ENCODE results near the gene AQP5. TPM values are rescaled to one million over a fixed set of nuclear protein-coding genes. Genes with fewer than 3 reads are reported as not detected.
A peak's percentile ranks its signal among the peaks of the same experiment; 100 is the strongest.

The AQP5 gene
- total and polyA plus RNA-seq, 2 of the 8 experiments (the other 6 are each of a cell fraction or from before 2014, with no cell fraction given) = 2.5 to 3.2 TPM

DNA sequence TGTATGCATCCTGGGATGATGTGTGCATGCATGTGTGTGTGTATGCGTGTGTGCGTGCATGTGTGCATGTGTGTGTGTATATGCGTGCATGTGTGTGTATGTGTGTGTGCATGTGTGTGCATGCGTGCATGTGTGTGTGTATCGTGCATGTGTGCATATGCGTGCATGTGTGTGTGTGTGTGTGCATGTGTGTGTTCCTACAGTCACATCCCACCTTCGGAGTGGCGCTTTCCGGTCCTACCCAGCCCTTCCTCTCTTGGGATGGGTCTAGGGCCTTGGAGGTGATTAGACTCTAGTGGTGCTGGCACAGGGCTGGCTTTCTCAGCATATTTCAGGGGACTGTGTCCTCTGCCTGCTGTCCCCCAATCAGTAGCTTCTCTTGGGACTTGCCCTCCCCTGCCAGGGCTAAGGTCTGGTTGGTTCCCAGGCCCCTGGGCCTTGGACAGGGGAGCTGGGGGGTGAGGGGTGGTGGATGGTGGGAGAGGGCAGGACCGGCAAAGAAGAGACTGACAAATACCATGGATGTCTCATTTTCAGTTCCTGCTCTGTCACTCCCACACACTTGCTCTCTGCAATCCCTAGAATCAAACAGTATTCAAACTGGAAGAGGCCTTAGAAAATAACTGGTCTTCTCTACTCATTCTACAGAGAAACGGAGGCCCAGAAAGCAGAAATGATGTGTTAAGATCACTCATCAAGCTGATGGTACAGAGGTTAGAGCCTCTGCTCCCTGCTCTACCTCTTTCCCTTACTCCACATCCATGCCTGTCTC lies 36.1 kb upstream of the AQP5 start:
- Histone ChIP-seq H2BK120ac (replicated peaks; ENCODE audit: low read depth, low read length) (no peak overlapping the region), H2BK15ac (ENCODE audit: low read length) (peak overlapping the region; percentile 82; the same call in 1 of the 2 replicates), H2BK5ac (ENCODE audit: low read depth, low read length) (no peak overlapping the region; the same call in 1 of the 2 replicates), H3K79me1 (ENCODE audit: low read depth, low read length) (0 out of 2 replicates have a peak, but pooled peaks cover 2% of the 10 kb centered on the region), H4K5ac (ENCODE audit: insufficient read length, low read depth, low read length) (no peak overlapping the region), H3K27me3 (replicated peaks in 1 of 4; ENCODE audit: control insufficient read depth in 3 of 4, extremely low read depth in 1 of 4, insufficient read depth in 3 of 4, low read length in 3 of 4) (no peaks in the 10 kb centered on the region; a peak in 1 of 7 replicates), H3K18ac (ENCODE audit: extremely low read depth, low read length) (no peak overlapping the region), H3K79me2 (ENCODE audit: control insufficient read depth in 1 of 2, insufficient read depth in 2 of 2, low read length in 2 of 2) (no peaks in the 10 kb centered on the region), H2AK5ac (ENCODE audit: low read depth, low read length) (peak overlapping the region; percentile 66; the same call in 1 of the 2 replicates), H3K4ac (replicated peaks; ENCODE audit: insufficient read length, low read depth, low read length) (no peak overlapping the region), H3K27ac (ENCODE audit: low read depth, low read length) (no peak overlapping the region), H2BK20ac (ENCODE audit: low read length) (no peak overlapping the region), H3K23me2 (ENCODE audit: low read depth, low read length) (0 out of 2 replicates have a peak, but pooled peaks cover 2% of the 10 kb centered on the region), H3K4me3 (ENCODE audit: extremely low read depth in 1 of 4, insufficient read depth in 2 of 4, low read depth in 3 of 4, low read length in 4 of 4) (no peak overlapping the region), H3K9me3 (ENCODE audit: insufficient read depth in 2 of 2, low read depth in 1 of 2, low read length in 1 of 2) (no peaks in the 10 kb centered on the region), H3K14ac (ENCODE audit: insufficient read length) (no peak overlapping the region), H4K20me1 (replicated peaks in 1 of 2; ENCODE audit: control insufficient read depth in 1 of 2, insufficient read depth in 2 of 2, low read length in 2 of 2) (peaks cover 0 to 2% of the 10 kb centered on the region in 2 experiments), H3K56ac (replicated peaks; ENCODE audit: insufficient read length, low read depth, low read length) (no peak overlapping the region), H4K91ac (replicated peaks; ENCODE audit: insufficient read length, low read length) (no peak overlapping the region), H3K9ac (replicated peaks in 1 of 4; ENCODE audit: extremely low read depth in 1 of 4, low read depth in 3 of 4, low read length in 3 of 4) (no peak overlapping the region), H2BK12ac (ENCODE audit: low read depth, low read length) (no peak overlapping the region; the same call in 1 of the 2 replicates), H3K4me2 (ENCODE audit: insufficient read depth in 1 of 2, low read depth in 2 of 2, low read length in 2 of 2) (no peak overlapping the region), H2AFZ (ENCODE audit: low read length) (no peak overlapping the region), H4K8ac (ENCODE audit: extremely low read depth, insufficient read depth, low read length) (no peak overlapping the region), H3K23ac (ENCODE audit: insufficient read length) (no peak overlapping the region), H3K4me1 (replicated peaks in 1 of 4; ENCODE audit: control insufficient read depth in 3 of 4, insufficient read depth in 4 of 4, low read length in 3 of 4) (no peaks in the 10 kb centered on the region; a peak in 1 of 7 replicates), H3K36me3 (ENCODE audit: control insufficient read depth in 2 of 4, insufficient read depth in 4 of 4, low read length in 3 of 4) (no peaks in the 10 kb centered on the region)
- ChIA-PET CTCF (ENCODE audit: partially characterized antibody) (interaction anchor here (0.9 to 2.1 kb wide), 2 partner anchors 20 to 59 kb away, joined by 3 to 8 read pairs; no protein-coding TSS in a partner anchor), POLR2A (ENCODE audit: partially characterized antibody) (no interaction called here)
- FAIRE-seq (no peak), DNase-seq (ENCODE audit: low read depth in 1 of 2, low spot score in 2 of 2) (no peak)
- 81% methylated on average over 11 of the region's 11 CpGs; no CpG with 5 or more reads in 1 of the 2 experiments for WGBS, 2 experiments (ENCODE audit: extremely low coverage in 1 of 2, insufficient coverage in 1 of 2, insufficient read length in 1 of 2, insufficient replicate concordance in 2 of 2, low coverage in 1 of 2, low lambda C conversion rate in 2 of 2, missing lambda C conversion rate in 1 of 2)
- TF ChIP-seq ASH2L (IDR thresholded peaks at IDR 0.05; ENCODE audit: low read length) (no peak), EZH2 (IDR thresholded peaks at IDR 0.05; ENCODE audit: low read depth, low read length, severe bottlenecking) (no peak), KDM1A (IDR thresholded peaks at IDR 0.05; ENCODE audit: borderline replicate concordance, low read length) (no peak), RBBP5 (IDR thresholded peaks at IDR 0.05; ENCODE audit: borderline replicate concordance, low read depth, low read length) (no peak), CEBPB (IDR thresholded peaks at IDR 0.05; ENCODE audit: low read depth, low read length) (no peak), PHF8 (conservative IDR thresholded peaks at IDR 0.05; ENCODE audit: low read depth, low read length) (no peak), RFX5 (IDR thresholded peaks at IDR 0.05; ENCODE audit: borderline replicate concordance, low read depth, low read length) (no peak)
- TF ChIP-seq, protein P1, sequence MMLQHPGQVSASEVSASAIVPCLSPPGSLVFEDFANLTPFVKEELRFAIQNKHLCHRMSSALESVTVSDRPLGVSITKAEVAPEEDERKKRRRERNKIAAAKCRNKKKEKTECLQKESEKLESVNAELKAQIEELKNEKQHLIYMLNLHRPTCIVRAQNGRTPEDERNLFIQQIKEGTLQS (IDR thresholded peaks at IDR 0.05; ENCODE audit: insufficient read depth, low read depth, low read length) = no peak
- TF ChIP-seq, protein P2, sequence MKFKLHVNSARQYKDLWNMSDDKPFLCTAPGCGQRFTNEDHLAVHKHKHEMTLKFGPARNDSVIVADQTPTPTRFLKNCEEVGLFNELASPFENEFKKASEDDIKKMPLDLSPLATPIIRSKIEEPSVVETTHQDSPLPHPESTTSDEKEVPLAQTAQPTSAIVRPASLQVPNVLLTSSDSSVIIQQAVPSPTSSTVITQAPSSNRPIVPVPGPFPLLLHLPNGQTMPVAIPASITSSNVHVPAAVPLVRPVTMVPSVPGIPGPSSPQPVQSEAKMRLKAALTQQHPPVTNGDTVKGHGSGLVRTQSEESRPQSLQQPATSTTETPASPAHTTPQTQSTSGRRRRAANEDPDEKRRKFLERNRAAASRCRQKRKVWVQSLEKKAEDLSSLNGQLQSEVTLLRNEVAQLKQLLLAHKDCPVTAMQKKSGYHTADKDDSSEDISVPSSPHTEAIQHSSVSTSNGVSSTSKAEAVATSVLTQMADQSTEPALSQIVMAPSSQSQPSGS (IDR thresholded peaks at IDR 0.05; ENCODE audit: low read length) = no peak

Data from H1 (cell line).